Thymus (tissue), 11 donors: ENCODE results near the gene MREG. TPM values are rescaled to one million over a fixed set of nuclear protein-coding genes. Genes with fewer than 3 reads are reported as not detected.

Experiments
- DNase-seq, 9 donors: peaks; one replicate each; pipeline ENCODE4 v3.0.0-alpha.2; 2013; ENCODE audit warnings: low spot score in 9 of 9, low read depth in 6 of 9, missing footprints in 1 of 9
- H3K27ac ChIP-seq, 2 donors: one replicate each; pipeline ENCODE4 v1.5.1; 2013; ENCODE audit warnings: control low read depth in 1 of 2, low read depth in 1 of 2, low read length in 1 of 2, mild to moderate bottlenecking in 1 of 2, moderate library complexity in 1 of 2
- H3K27me3 ChIP-seq, 2 donors: one replicate each; pipeline ENCODE4 v1.5.1; 2013; ENCODE audit warnings: low read length in 1 of 2; ENCODE audit not compliant: control insufficient read depth in 2 of 2, insufficient read depth in 1 of 2
- H3K36me3 ChIP-seq, 2 donors: one replicate each; pipeline ENCODE4 v1.5.1; 2013; ENCODE audit warnings: low read length in 1 of 2, mild to moderate bottlenecking in 1 of 2, moderate library complexity in 1 of 2; ENCODE audit not compliant: control insufficient read depth in 2 of 2, insufficient read depth in 2 of 2
- H3K4me1 ChIP-seq, 2 donors: one replicate each; pipeline ENCODE4 v1.5.1; 2013; ENCODE audit warnings: low read length in 2 of 2; ENCODE audit not compliant: control insufficient read depth in 2 of 2, insufficient read depth in 2 of 2
- H3K4me3 ChIP-seq, 2 donors: one replicate each; pipeline ENCODE4 v1.5.1; 2013; ENCODE audit warnings: low read length in 2 of 2, control low read depth in 1 of 2, mild to moderate bottlenecking in 1 of 2
- H3K9me3 ChIP-seq, 2 donors: one replicate each; pipeline ENCODE4 v1.5.1; 2013; ENCODE audit warnings: low read length in 1 of 2, mild to moderate bottlenecking in 1 of 2; ENCODE audit not compliant: control insufficient read depth in 2 of 2, insufficient read depth in 1 of 2
- WGBS: extraction: QIAGEN DNeasy Blood & Tissue Kit; methylation state at CpG from one replicate; pipeline ENCODE4 v1.1.7; 2013; 5-methylcytosine and 5-hydroxymethylcytosine counted together
- polyA plus RNA-seq: library from polyadenylated mRNA; stranded (reverse); fragments of 200-250 nt; gene quantifications from one replicate; pipeline ENCODE4 v1.2.3, GENCODE V29; 2013
- total RNA-seq: library from RNA; stranded (reverse); fragments of 120-200 nt; gene quantifications from one replicate; pipeline ENCODE4 v1.2.4, GENCODE V29; 2013
- donor health status: healthy.

MREG gene
- total and polyA plus RNA-seq, 2 donors: 16.3 to 19.7 TPM

- WGBS: 88% methylated on average over 4 of the region's 4 CpGs
- DNase-seq: no peak
- Histone ChIP-seq H3K4me1 (peaks cover 0 to 3% of the 10 kb centered on the region in 2 donors), H3K36me3 (no peaks in the 10 kb centered on the region), H3K9me3 (no peaks in the 10 kb centered on the region), H3K4me3 (no peak overlapping the region), H3K27me3 (no peaks in the 10 kb centered on the region), H3K27ac (no peak overlapping the region)
These were observed 113.1 kb downstream of the MREG start for GRCh38 chr2:215900203-215900611.

- DNase-seq: no peak
- Histone ChIP-seq H3K27me3 (no peaks in the 10 kb centered on the region), H3K4me3 (no peak overlapping the region), H3K36me3 (no peaks in the 10 kb centered on the region), H3K27ac (no peak overlapping the region), H3K9me3 (no peaks in the 10 kb centered on the region), H3K4me1 (peaks cover 0 to 3% of the 10 kb centered on the region in 2 donors)
- WGBS: 95% methylated on average over 14 of the region's 14 CpGs
These were observed 113.9 kb downstream of the MREG start for GRCh38 chr2:215899141-215900074.

DNA sequence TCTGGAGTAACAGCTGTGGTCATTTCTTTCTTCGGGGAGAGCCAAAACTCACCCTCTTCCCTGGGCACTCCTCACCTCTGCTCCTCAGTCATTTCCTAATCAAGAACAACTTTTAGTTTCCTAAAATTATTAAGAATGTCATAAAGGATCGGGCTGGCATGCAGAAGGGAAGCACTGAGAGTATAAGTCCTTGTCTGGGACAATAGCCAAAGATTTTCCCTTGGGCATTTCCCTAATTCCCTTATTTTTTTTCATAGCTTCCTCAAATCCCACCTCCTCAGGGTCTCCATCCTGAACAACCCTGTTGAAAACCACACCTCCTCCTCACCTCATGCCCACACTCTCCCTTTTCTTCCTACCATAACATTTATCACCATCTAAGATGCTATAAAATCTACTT lies 115.0 kb downstream of the MREG start:
- H3K27ac ChIP-seq: no peak overlapping the region
- H3K4me3 ChIP-seq: no peak overlapping the region
- H3K27me3 ChIP-seq: no peaks in the 10 kb centered on the region
- no peaks in the 10 kb centered on the region for H3K36me3 ChIP-seq
- peaks cover 0 to 3% of the 10 kb centered on the region in 2 donors for H3K4me1 ChIP-seq
- no peaks in the 10 kb centered on the region for H3K9me3 ChIP-seq
- DNase-seq: no peak
- 93% methylated on average over 2 of the region's 2 CpGs for WGBS

- peaks cover 0 to 3% of the 10 kb centered on the region in 2 donors for H3K4me1 ChIP-seq
- 73% methylated on average over 4 of the region's 4 CpGs for WGBS
- no peak for DNase-seq
These were observed 116.4 kb downstream of the MREG start for GRCh38 chr2:215896921-215897320.

DNA sequence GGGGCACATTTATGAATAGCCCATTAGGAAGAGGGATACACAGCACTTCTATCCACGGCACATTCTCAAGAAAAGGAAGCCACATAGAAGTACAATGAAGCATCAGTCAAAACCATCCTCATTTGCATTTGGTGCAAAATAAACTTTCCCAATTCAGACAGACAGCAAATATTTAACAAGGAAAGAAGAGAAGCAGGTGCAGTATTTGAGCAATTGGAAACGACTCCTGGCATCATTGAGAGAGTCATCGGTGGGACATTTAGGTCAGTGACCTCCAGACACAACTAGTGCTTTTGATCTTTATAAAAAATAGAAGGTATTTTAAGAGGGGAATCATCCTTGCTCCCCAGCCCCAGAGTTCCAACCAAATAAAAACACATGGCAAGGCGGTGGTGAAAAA lies 118.0 kb downstream of the MREG start:
- DNase-seq: no peak
- H3K4me1 ChIP-seq: no peaks in the 10 kb centered on the region
- no peak overlapping the region for H3K4me3 ChIP-seq
- no peaks in the 10 kb centered on the region for H3K36me3 ChIP-seq
- no peaks in the 10 kb centered on the region for H3K9me3 ChIP-seq
- WGBS: 96% methylated on average over 4 of the region's 4 CpGs
- H3K27me3 ChIP-seq: no peaks in the 10 kb centered on the region
- H3K27ac ChIP-seq: no peak overlapping the region

More at GRCh38 chr2:215896921-215897320, 116.4 kb downstream of the MREG start:
- Histone ChIP-seq H3K4me3 (no peak overlapping the region), H3K9me3 (no peaks in the 10 kb centered on the region), H3K36me3 (no peaks in the 10 kb centered on the region), H3K27ac (no peak overlapping the region), H3K27me3 (no peaks in the 10 kb centered on the region)

Other genes starting within 250 kb of the MREG start
- gene PECR, start 68.3 kb upstream of the MREG start, total RNA-seq: 10.1 TPM
- gene PECR, start 68.3 kb upstream of the MREG start, polyA plus RNA-seq: 5.7 TPM
- 1.1 TPM for gene TMEM169, start 68.4 kb upstream of the MREG start, total RNA-seq
- 1.0 TPM for gene TMEM169, start 68.4 kb upstream of the MREG start, polyA plus RNA-seq
- gene XRCC5, start 95.8 kb upstream of the MREG start, total RNA-seq: 390 TPM
- gene XRCC5, start 95.8 kb upstream of the MREG start, polyA plus RNA-seq: 113 TPM